CD4-positive, alpha-beta T cell treated with Interleukin-6 for 4 hours (primary cell): Measurements from ENCODE around the gene GEN1.
"Not testable (repeated sequence)": the region's sequence is repeated elsewhere in the genome, so short reads cannot be mapped to it uniquely, and the experiment has no call there.

Experiments used
- DNase-seq: peaks from one replicate; pipeline ENCODE4 v3.0.0-alpha.2; 2020; ENCODE audit warnings: mixed read lengths

The GEN1 gene

DNA sequence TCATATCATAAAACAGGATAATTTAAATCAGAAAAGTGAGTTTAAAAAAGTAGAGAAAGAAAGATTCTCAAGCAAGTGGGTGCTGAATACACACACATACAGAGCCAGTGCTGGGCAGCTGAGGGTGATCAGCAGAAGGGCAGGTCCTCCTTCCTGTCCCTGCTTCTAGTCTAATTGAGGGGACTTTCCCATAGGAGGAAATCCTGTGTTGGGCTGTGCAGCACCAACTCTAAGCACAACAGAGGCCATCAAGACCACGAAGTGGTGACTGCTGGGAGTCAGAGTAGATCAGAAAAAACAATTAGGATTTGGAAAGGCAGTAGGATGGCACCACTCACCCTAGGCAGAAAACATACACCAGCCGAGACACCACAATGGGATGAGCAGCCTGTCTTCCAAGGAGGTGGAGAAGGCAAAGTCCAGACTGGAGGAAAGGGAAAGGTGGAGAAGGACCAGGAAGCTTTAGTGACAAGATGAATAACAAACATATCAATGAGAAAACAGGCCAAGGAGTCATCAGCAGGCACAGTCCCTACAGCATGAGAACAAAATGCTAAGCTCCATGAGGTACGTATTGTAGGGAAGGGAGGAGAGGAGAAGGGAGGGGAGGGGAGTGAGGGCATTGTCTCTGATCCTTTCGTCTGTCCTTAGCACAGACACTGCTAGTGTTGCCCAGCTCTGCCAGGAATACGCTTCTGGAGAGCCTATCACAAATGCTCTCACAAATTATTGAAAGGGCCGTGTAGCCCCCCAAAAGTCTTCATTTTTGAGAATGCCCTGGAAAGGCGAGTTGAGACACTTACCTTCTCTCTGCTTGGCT, 45.6 kb downstream of the GEN1 start:
- no peak for DNase-seq

DNA sequence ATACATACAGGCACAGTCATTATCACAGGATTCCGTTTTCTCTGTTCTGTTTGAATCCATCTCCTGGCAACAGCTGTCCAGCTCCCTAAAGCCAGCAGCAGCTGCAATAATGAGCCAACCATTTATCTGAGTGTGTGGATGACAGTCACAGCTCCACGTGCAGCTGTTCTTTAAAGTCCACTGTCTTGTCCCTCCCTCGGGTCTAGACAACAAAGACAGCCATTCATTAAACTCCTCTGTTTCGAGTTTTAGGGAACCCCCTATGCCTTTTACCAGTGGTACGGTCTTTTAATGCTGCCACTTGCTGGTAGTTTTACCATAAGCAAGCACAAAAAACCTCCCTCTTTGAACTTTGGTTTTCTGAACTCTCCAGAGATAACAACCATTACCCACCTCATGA, 46.3 kb downstream of the GEN1 start:
- no peak for DNase-seq

DNA sequence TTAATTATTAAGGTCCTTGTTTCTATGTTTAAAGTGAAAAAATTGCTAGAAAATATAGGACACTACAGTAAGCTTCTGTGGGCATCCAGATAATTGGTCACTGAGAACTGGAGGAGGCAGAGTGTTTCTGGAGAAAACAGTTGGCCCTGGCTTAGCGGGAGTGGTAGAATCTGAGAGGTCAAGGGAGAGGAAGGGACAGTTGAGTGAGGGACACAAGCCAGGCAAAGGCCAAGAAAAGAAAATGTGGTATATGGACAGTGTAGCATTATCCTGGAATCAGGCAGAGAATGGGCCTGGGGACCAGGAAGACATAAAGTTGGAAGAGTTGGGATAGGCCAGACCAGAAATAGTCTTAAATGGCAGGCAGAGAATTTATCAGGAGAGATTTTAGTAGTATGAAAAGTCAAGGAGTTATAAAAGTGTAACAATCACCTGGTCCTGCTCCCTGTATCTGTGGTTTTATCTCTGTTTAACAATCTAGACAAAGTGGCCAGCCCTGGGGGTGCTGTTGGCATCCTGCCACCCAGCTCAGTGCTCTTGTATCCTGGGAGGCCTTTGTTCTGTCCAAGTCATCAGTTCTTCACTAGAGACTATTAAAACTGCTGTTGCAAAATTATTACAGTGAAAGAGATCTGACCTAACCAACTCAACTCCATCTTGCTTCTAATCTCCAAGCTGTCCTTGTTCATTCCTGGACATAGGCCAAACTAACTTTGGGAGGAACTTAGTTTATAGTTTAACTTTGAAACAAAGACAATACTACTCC, 46.9 kb downstream of the GEN1 start:
- DNase-seq, result no peak

DNA sequence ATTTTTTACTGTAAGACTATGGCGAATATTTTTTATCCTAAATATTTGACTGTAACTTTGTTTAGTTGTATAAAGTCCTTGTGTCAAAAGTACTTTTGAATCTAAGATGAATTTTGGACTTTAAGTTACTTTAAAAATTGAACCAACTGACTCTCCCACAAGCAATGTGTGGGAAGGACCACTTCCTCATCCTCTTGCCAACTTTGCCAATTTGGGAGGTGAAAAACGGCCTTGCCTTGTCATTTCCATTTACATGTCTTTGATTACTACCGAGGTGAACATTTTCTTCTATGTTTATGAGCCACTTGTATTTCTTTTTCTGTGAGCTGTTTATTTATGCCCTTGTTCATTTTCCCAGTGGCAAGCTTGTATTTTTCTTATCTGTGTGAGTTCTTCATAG, 49.6 kb downstream of the GEN1 start:
- no peak for DNase-seq

DNA sequence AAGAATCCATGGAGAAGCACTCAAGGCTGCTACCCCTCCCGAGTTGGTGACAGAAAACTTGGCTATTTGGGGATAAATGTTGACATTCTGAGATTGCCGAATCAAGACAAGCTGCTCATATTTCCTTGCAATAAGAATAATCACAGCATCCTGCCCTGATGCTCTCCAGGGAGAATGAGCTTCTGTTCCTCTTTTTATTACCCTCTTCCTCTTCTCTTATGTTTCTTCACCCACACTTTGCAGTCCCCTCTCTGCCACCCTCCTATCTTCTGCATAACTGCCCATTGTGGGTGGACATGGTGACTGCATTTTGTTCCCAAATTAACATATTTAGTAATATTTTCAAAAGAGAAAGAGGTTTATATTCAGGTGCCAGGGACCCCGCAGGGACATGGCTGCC, 50.4 kb downstream of the GEN1 start:
- DNase-seq, result no peak

DNA sequence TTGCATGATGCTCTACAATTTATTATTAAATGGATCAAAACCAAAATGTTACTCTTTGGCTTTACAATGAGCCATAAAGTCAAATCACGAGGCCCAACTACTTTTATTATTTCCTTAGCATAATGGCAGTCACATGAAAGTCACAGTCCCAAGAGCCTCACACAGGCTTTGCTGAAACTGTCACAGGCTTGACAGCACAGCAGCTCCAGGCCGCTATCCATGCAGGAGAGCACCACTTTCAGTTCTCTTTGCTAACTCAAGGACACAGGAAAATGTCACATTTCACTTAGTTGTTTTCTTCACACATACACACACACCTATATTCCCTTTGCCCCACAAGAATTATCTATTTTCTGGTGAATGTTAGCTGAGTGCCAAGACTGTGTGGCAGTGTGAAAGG, 51.2 kb downstream of the GEN1 start:
- DNase-seq, result no peak

DNA sequence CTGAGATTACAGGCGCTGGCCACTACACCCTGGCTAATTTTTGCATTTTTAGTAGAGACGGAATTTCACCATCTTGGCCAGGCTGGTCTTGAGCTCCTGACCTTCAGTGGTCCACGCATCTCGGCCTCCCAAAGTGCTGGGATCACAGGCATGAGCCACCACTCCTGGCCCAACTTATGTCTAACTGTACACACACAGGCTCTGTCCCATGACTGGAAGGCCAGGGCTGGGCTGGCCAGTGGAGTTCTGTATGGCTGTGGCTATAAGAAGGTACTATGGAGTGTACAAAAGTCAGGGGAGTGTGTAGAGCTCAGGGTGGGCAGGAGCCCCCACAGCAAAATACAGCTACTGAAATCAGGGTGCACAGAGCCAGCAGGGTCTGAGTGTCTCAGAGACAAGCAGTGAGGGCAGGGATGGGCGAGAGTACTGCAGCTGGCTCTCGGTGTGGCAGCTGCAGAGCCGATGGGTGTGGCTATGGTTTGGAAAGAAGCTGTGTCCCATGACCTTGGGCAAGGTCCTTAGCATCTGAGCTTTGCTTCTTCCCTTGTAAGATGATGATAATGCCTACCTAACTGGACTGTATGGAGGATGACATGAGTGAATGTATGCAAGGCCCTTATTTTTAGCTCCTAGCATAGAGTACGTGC, 51.9 kb downstream of the GEN1 start:
- DNase-seq, result no peak

DNA sequence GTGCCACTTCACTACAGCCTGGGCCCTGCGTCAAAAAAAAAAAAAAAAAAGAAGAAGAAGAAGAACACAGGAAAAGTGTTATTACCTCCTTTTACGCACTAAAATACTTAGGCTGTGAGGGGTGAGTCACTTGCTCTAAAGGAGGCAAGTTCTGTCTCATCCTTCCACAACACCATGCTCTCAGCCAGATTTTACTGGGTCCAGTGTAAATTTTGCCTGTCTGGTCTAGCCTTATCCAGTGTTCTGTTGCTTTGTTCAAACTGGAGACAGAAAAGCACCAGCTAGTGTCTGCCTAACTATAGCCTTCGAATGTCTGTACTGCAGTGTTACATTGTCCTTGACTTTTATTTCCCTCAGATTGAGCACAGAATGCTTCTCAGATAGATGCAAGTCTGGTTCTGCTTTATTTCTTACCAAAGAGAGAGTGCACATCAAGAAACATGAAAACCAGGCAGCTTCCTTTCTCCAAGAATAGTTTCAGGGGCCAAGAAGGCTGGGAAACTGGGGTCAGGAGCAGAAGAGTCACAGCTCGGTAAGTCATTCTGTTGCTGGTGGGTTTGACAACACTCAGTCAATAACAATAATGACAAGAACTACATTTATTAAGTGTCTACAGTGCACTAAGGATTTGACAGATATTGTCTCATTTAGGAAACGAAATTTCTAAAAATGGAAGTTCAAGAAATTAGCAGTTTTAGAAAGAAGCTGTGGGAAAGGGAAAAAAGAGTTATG, 59.2 kb downstream of the GEN1 start:
- DNase-seq, result no peak

DNA sequence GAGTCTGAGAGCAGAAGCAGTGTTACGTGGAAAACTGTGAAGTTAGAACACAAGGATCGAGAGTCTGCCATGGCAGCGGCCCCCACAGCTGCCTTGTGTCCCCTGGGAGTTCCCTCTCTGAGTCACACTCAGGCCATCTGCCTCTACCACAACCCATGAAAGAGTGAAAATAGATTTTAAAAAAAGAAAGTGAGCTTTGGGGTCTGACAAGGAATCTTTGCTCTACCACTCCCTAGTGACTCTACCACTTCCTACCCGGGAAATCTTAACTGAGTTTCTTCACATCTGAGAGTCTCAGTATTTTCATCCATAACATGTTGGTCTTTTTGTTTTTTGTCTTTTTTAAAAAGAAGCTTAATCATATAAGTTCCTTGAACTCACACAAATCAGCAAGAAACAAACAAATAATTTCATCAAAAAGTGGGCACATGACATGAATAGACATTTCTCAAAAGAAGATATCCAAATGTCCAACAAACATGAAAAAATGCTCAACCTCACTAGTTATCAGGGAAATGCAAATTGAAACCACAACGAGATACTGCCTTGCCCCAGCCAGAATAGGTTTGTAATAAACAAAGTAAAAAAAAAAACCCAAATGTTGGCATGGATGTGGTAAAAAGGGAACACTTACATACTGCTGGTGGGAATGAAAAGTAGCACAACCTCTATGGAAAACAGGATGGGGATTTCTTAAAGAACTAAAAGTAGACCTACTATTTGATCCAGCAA, 60.0 kb downstream of the GEN1 start:
- DNase-seq, result no peak

DNA sequence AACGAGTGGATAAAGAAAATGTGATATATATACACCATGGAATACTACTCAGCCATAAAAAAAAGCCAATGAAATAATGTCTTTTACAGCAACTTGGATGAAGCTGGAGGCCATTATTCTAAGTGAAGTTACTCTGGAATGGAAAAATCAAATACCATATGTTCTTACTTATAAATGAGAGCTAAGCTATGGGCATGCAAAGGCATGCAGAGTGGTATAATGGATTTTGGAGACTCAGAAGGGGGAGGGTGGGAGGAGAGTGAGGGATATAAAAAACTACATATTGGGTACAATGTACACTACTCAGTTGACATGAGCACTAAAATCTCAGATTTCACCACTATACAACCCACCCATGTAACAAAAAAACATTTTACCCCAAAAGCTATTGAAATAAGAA, 60.7 kb downstream of the GEN1 start:
- DNase-seq, result no peak

DNA sequence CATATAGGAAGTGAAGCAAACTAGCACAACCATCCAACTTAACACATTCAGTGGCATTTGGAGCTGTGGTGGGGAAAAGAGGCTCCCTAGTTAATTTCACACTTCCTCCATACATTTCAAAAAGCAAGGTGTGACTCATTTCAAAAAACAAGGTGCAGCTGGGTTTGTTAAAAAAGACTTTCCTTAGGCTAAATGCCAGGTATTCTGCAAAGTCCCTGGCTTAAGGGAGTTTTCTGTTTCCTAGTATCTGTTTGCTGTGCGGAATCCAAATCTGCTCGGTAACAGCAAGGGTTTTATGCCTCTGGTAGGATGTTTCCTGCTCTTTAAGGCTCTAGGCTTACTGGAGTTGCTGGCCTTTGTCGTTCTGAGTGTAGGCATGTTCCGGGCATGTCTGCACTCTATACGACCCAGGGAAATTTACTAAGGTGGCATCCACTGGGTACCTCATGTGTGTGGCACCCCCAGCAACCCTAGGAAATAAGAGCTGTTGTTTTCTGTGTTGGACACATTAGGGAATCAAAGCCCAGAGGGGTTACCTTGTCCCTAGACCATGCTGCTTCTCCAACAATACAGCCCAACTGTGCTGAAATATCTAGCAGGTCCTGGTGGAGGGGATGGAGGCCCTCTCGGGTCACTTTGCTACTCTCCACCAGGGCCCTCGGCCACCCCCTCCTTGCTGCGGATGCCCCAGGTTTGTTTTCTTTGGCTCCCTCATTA, 61.7 kb downstream of the GEN1 start:
- DNase-seq, result no peak

DNA sequence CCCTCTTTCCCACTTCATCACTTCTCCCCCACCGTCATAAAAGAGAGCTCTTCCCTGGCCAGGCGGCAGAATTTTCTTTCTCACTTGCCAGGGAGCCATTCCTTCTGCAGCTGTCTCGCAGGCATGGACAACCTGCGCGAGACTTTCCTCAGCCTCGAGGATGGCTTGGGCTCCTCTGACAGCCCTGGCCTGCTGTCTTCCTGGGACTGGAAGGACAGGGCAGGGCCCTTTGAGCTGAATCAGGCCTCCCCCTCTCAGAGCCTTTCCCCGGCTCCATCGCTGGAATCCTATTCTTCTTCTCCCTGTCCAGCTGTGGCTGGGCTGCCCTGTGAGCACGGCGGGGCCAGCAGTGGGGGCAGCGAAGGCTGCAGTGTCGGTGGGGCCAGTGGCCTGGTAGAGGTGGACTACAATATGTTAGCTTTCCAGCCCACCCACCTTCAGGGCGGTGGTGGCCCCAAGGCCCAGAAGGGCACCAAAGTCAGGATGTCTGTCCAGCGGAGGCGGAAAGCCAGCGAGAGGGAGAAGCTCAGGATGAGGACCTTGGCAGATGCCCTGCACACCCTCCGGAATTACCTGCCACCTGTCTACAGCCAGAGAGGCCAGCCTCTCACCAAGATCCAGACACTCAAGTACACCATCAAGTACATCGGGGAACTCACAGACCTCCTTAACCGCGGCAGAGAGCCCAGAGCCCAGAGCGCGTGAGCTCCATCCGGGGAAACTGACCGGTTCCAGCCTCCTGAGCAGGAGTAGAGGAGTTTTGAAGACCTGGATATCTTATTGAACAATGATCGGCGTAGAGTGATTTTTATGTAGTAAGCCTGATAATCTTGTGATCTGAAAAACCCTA, 62.7 kb downstream of the GEN1 start, which contains the start of gene MSGN1:
Gene MSGN1 (plus strand): TSS at position 65 of the 850 bp plus-strand sequence. CDS start 59 bp downstream, at position 124.
- DNase-seq, result no peak

DNA sequence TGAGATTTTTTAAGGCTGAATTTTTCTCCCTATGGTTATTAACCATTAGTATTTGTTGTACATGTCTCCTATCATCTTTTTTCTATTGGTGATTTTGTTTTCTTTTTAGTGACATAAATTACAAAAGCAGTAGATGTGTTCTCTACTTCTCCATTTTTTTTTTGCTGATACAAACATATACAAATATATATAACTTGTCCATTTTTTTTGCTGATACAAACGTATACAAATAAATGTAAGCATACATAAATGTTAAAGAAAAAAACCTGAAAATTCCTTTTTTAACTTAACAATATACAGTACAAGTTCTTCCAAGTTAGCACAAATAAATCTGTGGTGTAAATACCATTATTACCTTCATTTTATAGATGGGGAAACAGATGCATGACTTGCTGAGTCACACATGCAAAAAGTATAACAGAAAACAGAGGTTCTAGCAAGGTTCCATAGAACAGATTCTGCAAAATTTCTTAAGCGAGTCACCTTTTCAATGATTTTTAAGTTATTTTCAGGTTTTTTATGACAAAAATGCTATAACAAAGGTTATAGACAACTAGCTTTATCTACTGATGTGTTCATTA, 64.4 kb downstream of the GEN1 start:
- DNase-seq, result no peak

DNA sequence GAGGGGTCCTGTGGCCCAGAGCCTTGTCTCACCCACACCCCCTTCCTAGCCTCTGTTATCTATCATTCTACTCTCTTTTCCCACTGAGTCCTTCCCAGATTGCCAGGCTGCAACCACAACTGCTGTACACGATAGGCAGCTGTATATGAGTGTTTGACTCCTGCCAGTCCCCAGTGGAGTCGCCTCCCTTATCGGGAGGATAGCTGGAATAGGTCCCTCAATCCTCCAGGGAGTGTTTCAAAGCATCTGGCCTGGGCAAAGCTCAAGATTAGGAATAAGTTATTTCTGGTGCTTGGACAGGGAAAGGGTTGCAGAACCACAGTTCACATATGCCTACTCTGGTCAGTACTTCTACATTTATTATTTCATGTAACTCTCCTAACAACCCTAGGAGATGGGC, 67.1 kb downstream of the GEN1 start:
- DNase-seq, result no peak

DNA sequence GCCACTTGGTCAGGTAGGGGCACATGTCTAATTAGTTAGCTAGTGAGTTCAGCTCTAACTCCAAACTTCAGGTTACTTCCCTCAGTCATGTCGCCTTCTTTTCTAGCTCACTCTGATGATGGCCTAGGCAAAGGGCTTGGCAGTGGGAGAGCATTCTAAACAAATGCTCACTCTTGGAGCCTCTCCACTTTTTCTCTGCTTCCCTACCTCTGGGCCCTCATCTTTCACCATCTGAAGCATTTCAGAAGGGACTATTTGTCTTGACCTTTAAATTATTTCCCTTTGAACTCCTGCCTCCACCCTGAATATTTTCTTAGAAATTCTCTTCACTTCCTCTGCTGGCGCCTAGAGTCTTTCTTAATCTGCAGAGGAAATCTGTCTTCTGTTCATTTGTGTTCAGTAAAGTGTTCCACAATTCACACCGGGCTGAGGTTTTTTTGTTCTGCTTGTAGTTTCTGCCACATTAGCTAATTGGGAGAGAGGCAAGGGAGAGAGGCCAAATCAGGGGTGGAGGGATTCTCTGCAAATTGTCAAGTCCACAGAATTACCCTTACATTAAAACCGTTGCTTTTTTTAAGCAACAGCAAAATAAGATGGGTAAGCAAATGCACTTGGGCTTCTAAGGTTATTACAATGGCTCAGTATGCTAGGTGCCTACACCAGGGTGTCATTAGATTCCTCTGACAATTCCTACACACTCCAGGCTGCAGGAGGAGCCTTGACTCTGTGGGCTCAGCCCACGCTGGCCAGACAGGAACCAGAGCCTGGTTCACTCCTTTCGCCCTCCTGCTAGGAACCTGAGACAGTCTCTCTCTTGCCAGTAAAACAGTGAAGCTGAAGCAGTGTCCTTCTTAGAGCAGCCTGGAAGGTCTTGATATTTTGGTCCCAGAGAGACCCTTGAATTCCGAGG, 67.9 kb downstream of the GEN1 start:
- no peak for DNase-seq

DNA sequence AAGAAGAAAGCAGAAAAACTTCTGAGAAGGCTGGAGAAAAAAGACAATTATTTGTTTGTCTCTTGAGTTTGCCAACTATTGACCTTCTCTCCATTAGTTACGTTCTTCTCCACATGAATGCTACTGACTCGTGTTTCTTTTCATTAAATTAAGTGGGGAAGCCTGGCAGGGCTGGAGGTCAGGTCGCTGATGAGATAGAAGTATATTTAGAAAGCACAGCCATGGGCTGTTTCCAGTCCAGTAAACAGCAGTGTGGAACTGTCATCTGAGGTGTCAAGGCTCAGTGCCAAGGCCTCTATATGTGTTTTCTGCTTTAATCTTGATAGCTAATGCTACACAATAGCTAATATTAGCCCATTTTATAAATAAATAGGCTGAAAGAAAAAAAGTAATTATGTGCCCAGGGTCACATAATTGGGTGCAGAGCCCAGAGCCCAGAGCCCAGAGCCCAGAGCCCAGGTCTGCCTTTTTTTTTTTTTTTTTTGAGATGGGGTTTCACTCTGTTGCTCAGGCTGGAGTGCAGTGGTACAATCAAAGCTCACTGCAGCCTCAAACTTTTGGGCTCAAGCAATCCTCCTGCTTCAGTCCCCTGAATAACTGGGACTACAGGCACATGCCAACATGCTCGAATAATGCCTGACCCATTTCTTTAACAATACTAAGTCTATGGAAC, 68.6 kb downstream of the GEN1 start:
- DNase-seq, result no peak

DNA sequence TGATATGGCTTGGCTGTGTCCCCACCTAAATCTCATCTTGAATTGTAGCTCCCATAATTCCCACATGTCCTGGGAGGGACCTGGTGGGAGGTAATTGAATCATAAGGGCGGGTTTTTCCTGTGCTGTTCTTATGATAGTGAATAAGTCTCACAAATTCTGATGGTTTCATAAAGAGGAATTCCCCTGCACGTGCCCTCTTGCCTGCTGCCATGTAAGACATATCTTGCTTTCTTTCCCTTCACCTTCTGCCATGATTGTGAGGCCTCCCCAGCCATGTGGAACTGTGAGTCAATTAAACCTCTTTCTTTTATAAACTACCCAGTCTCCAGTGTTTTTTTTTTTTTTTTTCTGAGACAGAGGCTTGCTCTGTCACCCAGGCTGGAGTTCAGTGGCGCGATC, 69.7 kb downstream of the GEN1 start:
- DNase-seq, result not testable (repeated sequence)

DNA sequence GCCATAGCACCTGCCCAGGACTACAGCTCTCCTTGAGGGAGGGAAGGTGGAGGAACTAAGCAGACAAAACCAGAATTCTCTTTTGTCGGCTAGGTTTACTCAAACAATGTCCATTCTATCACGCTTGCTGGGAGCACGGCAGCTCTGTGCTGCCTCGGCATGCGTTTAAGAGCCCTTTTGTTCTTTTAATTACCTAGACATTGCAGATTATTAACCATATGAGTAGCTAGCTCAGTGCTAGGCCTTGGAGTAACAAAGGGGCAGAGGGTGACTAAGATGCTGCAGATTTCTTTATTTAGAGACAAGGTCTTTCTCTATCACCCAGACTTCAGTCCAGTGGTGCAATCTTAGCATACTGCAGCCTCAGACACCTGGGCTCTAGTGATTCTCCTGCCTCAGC, 73.4 kb downstream of the GEN1 start:
- no peak for DNase-seq

DNA sequence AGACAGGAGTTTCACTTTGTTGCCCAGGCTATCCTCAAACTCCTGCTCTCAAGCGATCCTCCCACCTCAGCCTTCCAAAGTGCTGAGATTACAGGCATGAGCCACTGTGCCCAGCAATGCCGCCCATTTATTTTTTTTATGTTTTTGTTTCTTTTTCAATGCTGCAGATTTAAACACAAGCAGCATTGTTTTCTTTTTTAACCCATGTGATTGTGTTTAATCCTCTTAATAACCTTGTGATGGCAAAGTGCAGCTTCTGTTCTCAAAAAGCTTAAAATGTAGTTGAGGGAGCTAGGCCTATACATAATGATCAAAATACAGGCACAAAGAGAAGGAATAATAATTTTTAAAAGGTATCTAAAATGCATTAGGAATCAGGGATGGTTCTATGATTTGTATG, 73.8 kb downstream of the GEN1 start:
- no peak for DNase-seq
